ENCODE results near the gene ROS1. TPM values are rescaled to one million over a fixed set of nuclear protein-coding genes. Genes with fewer than 3 reads are reported as not detected.

Gene ROS1
- total and polyA plus RNA-seq, 4 donors: under 0.01 TPM; not detected in 3

DNA sequence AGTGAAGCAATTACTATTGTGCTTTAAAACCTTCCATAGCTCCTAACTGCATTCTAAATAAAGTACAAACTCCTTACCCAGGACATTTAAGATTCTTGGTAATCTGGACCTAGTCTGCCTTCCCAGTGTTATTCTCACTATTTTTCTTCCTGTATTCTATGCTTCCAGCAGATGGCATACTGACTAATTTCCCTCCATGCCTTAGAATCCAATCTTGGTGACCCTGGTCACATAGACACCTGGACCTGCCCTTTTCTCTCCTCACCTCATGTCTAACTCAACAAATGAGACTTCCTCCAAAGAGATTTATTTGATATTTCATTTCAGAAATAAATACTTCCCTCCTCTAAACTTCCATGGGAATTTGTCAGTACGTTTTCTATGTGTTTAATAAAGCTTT is 25.8 kb downstream of the ROS1 start:
- WGBS: 87% methylated on average over 1 of the region's 1 CpG

DNA sequence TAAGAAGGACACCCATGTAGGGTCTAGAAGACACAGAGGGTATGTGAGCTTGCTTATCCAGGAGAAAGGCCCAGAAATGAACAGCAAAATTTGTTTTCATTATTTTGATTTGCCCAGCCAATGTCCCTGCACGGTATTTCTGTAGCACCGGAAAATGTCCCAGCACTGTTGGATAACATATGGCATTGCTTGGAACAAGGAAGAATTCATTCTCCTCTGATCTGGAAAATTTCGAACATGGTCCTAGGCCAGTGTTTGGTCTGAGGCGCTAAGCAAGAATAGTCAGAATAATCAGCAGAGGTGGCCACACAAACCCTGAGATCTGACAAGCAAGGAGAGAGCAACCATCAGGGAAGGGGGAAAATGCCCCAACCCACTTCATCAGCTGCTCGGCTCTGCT is 26.6 kb downstream of the ROS1 start:
- TF ChIP-seq NR2F2 (IDR thresholded peaks at IDR 0.05) (no peak), EGR1 (IDR thresholded peaks at IDR 0.05; ENCODE audit: low read depth in 2 of 2) (no peak), TAF1 (conservative IDR thresholded peaks at IDR 0.05) (no peak), JUND (IDR thresholded peaks at IDR 0.05) (no peak), HNF4G (IDR thresholded peaks at IDR 0.05) (no peak), YY1 (IDR thresholded peaks at IDR 0.05) (no peak), HNF4A (conservative IDR thresholded peaks at IDR 0.05) (no peak), SP1 (IDR thresholded peaks at IDR 0.05) (no peak), FOXA1 (IDR thresholded peaks at IDR 0.05) (no peak)
- TF ChIP-seq, protein P1, sequence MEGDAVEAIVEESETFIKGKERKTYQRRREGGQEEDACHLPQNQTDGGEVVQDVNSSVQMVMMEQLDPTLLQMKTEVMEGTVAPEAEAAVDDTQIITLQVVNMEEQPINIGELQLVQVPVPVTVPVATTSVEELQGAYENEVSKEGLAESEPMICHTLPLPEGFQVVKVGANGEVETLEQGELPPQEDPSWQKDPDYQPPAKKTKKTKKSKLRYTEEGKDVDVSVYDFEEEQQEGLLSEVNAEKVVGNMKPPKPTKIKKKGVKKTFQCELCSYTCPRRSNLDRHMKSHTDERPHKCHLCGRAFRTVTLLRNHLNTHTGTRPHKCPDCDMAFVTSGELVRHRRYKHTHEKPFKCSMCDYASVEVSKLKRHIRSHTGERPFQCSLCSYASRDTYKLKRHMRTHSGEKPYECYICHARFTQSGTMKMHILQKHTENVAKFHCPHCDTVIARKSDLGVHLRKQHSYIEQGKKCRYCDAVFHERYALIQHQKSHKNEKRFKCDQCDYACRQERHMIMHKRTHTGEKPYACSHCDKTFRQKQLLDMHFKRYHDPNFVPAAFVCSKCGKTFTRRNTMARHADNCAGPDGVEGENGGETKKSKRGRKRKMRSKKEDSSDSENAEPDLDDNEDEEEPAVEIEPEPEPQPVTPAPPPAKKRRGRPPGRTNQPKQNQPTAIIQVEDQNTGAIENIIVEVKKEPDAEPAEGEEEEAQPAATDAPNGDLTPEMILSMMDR (IDR thresholded peaks at IDR 0.05; ENCODE audit: low read depth, low read length, missing input control): no peak
- TF ChIP-seq, protein P2, sequence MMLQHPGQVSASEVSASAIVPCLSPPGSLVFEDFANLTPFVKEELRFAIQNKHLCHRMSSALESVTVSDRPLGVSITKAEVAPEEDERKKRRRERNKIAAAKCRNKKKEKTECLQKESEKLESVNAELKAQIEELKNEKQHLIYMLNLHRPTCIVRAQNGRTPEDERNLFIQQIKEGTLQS (IDR thresholded peaks at IDR 0.05): no peak
- TF ChIP-seq, protein P3, sequence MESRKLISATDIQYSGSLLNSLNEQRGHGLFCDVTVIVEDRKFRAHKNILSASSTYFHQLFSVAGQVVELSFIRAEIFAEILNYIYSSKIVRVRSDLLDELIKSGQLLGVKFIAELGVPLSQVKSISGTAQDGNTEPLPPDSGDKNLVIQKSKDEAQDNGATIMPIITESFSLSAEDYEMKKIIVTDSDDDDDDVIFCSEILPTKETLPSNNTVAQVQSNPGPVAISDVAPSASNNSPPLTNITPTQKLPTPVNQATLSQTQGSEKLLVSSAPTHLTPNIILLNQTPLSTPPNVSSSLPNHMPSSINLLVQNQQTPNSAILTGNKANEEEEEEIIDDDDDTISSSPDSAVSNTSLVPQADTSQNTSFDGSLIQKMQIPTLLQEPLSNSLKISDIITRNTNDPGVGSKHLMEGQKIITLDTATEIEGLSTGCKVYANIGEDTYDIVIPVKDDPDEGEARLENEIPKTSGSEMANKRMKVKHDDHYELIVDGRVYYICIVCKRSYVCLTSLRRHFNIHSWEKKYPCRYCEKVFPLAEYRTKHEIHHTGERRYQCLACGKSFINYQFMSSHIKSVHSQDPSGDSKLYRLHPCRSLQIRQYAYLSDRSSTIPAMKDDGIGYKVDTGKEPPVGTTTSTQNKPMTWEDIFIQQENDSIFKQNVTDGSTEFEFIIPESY (IDR thresholded peaks at IDR 0.05): no peak
- Histone ChIP-seq H3K4me1 (ENCODE audit: control insufficient read depth in 4 of 4, insufficient read depth in 4 of 4, low read length in 3 of 4) (peaks cover 8 to 17% (median 9%) of the 10 kb centered on the region in 4 donors), H3K9ac (ENCODE audit: low read depth in 1 of 2, low read length in 2 of 2) (no peak overlapping the region), H3K27me3 (ENCODE audit: control insufficient read depth in 4 of 4, insufficient read depth in 4 of 4, low read length in 3 of 4) (no peaks in the 10 kb centered on the region), H3K27ac (ENCODE audit: low read depth in 1 of 2, low read length in 2 of 2) (no peak overlapping the region), H3K4me3 (ENCODE audit: low read depth in 1 of 3, low read length in 3 of 3) (no peak overlapping the region), H3K9me3 (ENCODE audit: control insufficient read depth in 4 of 4, low read length in 3 of 4) (no peaks in the 10 kb centered on the region), H3K36me3 (ENCODE audit: control insufficient read depth in 4 of 4, insufficient read depth in 3 of 4, low read depth in 1 of 4, low read length in 3 of 4) (no peaks in the 10 kb centered on the region)
- DNase-seq (ENCODE audit: low spot score): no peak
- WGBS: 95% methylated on average over 5 of the region's 5 CpGs

More for the DNA sequence above, 25.8 kb downstream of the ROS1 start:
- H3K4me1 ChIP-seq (ENCODE audit: control insufficient read depth in 4 of 4, insufficient read depth in 4 of 4, low read length in 3 of 4): peaks cover 5 to 13% (median 8%) of the 10 kb centered on the region in 4 donors
- no peak overlapping the region for H3K9ac ChIP-seq (ENCODE audit: low read depth in 1 of 2, low read length in 2 of 2)
- H3K27me3 ChIP-seq (ENCODE audit: control insufficient read depth in 4 of 4, insufficient read depth in 4 of 4, low read length in 3 of 4): no peaks in the 10 kb centered on the region
- DNase-seq (ENCODE audit: low spot score): no peak
- TF ChIP-seq, protein P3 (IDR thresholded peaks at IDR 0.05): no peak
- TF ChIP-seq RAD21 (IDR thresholded peaks at IDR 0.05): peak; percentile 39 to 71
- no peak for TF ChIP-seq HNF4A (conservative IDR thresholded peaks at IDR 0.05)
- TF ChIP-seq GABPA (IDR thresholded peaks at IDR 0.05 in 1 of 2, conservative IDR thresholded peaks at IDR 0.05 in 1 of 2): no peak
- TF ChIP-seq, protein P1 (IDR thresholded peaks at IDR 0.05; ENCODE audit: low read depth, low read length, missing input control): peak; percentile 26
- no peak overlapping the region for H3K4me3 ChIP-seq (ENCODE audit: low read depth in 1 of 3, low read length in 3 of 3)
- no peak overlapping the region for H3K27ac ChIP-seq (ENCODE audit: low read depth in 1 of 2, low read length in 2 of 2)
- no peaks in the 10 kb centered on the region for H3K9me3 ChIP-seq (ENCODE audit: control insufficient read depth in 4 of 4, low read length in 3 of 4)
- no peaks in the 10 kb centered on the region for H3K36me3 ChIP-seq (ENCODE audit: control insufficient read depth in 4 of 4, insufficient read depth in 3 of 4, low read depth in 1 of 4, low read length in 3 of 4)
